Stimulated activated CD8-positive, alpha-beta memory T cell treated with anti-CD3 and anti-CD28 coated beads, Interleukin-2, amount 100 ng/mL, for 48 hours (primary cell): Measurements from ENCODE around the gene MAN1C1.

Experiments used
- DNase-seq, 2 donors: peaks; one replicate each; pipeline ENCODE4 v3.0.0-alpha.2; 2020; ENCODE audit warnings: low read depth in 2 of 2

MAN1C1 gene

DNA sequence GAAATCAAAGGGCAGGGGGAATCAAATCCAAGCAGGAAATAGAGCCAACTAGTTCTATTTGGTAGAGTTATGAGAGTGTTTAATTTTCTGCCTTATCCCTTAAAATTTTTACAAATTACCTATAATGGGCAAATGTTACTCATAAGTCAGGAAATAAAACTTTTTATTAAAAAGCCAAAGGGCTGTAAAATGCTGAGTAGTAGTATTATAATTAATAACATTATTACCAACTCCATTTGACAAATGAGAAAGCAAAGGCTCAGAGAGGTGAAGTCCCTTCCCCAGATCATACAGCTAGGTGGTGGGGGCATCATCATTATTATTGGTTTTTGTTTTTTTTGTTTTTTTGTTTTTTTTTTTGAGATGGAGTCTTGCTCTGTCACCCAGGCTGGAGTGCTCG is 186.8 kb downstream of the MAN1C1 start:
- no peak for DNase-seq

DNA sequence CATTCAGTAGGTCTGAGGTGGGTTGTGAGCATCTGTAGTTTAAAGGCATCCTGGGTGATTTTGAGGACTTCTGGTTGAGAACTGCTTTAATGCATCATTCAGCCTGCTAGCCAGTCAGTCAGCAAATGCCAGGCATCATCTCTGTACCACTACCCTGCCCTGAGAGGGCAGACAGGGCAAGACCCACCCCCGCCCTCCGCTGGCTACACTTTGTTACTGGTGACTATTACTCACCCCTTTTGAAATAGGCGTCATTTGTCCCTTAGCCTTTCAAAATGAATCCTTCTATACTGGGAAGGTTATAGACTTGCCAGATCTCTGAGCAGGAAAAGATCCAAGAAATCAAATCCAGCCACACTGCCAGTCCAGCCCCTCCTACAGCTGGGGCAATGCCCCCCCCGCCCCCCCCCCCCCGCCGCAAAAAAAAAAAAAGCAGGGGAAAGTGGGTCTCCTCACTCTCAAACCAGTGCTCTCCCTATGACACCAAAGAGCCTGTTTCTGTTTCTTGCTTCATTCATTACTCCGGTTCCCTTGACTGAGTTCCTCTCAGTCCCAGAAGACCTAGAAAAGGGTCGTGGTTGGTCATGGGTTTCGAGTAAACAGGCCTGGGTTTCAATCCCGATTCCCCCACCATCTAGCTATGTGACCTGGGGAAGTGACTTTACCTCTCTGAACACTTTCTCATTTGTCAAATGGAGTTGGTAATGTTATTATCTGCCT is 187.8 kb downstream of the MAN1C1 start:
- peak in 1 of 2 donors; percentile 36 for DNase-seq

DNA sequence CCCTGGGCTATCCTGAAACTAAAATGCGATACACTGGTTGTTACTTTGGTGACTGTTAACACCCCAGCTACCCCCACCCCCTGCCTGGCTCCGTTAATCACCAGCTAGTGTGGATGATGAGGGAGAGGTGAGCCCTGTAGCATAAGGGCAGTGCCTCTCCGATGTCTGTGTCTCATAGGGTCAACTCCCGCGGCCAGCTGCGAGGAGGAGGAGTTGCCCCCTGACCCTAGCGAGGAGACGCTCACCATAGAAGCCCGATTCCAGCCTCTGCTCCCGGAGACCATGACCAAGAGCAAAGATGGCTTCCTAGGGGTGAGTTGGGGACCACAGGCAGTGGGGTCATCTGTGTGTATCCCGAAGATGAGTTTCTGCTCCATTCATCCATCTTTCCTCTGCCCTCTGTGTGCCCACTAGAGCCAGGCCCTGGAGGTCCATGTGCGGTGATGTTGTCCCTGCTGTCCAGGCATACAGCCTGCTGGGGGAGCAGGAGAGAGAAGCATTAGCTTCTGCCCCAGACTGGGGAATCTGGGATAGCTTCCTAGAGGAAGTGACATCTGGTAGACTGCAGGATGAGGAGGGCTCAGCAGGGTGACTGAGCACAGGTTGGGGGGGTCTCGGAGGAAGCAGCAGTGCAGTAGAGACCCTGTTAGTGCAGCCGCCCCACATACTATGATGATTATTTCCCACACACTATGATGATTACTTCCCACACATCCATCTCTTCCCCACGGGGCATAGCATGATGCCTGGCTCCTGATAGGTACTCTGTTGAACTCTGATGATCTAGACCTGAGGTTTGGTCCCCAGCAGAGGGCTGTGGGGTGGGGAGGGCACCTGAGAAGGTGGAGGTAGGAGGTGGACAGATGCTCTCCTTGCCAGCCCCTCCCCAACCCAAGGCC is 188.6 kb downstream of the MAN1C1 start:
- DNase-seq: no peak

DNA sequence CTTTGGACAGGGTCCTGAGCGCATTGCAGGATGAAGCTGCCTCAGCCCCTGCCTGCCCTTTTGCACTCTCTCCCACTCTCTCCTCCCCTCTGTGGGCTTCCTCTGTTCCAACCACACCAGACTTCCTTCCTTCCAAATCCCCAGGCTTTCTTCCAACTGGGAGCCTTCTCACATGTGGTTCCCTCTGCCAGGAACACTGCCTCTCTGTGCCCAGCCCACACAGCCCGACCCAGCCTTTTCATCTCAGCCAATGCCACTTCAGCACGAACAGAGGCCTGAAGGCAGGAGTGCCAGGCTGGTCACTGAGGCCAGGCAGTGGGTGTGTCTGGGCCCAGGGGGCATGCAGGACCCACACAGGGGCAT is 189.3 kb downstream of the MAN1C1 start:
- DNase-seq: no peak

DNA sequence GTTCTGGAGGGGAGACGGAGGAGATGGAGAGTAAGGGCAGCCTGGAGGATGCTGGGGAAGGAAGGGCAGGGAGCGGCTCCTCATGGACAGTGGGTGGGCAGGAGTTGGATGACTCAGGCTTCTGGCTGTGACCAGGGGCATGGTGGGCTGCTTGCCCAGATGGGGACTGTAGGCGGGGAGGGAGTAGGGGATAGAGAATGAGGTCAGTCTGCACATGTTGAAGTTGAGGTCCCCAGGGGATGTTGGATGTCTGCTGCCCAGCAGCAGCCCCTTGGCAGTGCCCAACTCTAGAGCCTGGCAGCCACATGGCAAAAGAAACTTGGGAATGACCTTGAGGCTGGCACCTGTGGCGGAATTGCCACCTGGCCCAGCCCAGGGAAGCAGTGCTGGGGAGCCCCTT is 189.8 kb downstream of the MAN1C1 start:
- no peak for DNase-seq

DNA sequence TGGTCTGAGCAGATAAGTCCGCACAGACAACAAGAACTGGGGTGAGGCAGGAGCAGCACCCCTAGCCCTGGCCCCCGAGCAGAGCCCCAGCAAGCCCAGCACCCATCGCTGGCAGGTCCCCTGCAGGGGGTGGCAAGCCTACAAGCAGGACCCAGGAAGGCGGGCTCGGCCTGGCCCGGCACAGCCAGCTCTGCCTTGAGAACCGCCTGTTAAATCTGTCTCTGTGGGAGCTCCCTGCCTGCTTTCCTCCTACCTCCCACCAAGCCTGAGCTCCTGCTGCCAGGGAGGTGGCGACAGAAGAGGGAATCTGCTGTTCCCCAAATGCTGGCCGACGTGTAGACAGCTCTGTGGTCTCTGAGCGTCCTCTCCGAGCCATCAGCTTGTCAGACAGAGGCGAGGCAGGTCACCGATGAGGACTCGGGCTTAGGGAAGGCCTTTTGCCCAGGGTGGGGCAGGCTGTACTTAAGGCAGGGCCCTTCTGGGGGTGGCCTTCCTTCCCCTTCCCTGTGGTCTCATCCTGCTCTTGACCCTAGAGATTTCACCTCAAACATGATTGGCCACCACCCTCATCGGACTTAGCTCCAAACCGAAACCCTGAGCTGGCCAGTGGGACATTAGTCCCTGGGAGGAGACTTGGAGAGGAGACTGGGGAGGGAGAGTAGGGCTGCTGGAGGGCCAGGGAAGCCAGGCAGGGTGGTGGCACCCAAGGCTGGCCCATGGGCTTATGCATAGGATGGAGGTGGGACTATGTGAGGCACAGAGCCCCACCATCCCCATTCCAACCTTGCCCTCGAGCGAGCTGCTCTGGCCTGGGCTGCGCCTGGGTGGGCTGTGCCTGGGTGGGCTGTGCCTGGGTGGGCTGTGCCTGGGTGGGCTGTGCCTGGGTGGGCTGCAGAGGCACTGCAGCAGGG is 191.1 kb downstream of the MAN1C1 start:
- no peak for DNase-seq

DNA sequence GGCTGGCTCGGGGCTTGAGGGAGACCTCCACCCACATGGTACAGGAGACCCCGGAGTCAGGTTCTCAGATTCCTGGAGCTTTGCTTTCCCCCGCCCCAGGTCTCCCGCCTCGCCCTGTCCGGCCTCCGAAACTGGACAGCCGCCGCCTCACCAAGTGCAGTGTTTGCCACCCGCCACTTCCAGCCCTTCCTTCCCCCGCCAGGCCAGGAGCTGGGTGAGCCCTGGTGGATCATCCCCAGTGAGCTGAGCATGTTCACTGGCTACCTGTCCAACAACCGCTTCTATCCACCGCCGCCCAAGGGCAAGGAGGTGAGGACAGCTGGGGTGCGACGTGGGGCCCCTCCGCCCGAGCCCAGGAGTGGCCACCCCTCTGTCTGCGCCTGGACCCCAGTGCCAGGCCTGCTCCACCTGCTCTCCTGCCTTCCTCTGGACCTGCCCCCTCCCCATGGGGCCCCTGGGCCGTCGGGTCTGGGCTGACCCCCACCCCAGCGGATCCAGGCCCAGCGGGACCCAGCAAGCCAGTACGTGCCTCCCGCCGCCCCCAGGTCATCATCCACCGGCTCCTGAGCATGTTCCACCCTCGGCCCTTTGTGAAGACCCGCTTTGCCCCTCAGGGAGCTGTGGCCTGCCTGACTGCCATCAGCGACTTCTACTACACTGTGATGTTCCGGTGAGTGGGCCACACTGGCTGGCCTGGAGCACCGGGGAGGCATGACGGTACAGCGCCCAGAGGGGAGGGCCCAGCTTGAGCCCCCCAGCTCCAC is 192.1 kb downstream of the MAN1C1 start:
- DNase-seq: no peak

DNA sequence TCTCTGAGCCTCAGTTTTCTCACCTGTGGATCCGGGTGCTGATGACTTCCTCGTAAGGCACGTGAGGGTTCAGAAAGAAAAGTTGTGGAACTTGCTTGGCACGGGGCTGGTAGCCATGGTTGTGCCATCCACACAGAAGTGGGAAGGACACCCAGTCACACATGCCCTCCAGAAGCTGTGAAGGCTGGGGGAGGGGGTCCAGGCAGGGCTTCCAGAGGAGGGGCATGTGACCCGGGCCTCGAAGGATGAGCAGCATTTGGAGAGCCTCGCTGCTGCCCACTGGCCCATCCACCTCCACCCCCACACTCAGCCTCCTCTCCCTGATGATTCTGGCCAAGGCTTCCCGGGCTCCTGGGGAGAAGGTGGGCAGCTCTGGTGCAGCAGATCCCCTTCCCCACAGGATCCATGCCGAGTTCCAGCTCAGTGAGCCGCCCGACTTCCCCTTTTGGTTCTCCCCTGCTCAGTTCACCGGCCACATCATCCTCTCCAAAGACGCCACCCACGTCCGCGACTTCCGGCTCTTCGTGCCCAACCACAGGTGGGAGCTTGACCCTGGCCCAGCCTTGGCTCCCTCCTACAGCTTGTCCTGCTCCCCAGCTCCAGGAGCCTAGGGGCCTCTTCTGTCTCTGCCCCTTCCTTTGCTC is 192.8 kb downstream of the MAN1C1 start:
- no peak for DNase-seq

DNA sequence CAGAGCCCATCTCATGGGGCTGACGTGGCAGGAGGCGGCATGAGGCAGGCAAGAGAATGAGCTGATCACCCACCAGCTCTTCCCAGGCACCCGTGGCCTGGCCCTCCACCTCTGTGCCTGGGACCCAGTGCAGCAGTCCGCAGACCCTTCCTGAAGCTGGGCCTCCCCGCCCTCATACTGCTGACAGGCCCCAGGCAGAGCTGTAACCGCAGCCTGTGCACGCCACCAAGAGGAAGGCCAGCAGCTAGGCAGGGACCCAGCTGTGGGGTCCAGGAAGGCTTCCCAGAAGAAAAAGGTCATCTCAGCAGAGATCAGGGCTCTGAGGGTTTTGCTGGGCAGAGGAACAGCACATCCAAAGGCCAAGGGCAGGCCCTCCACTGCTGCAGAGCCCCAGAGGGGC is 193.3 kb downstream of the MAN1C1 start:
- DNase-seq: no peak

DNA sequence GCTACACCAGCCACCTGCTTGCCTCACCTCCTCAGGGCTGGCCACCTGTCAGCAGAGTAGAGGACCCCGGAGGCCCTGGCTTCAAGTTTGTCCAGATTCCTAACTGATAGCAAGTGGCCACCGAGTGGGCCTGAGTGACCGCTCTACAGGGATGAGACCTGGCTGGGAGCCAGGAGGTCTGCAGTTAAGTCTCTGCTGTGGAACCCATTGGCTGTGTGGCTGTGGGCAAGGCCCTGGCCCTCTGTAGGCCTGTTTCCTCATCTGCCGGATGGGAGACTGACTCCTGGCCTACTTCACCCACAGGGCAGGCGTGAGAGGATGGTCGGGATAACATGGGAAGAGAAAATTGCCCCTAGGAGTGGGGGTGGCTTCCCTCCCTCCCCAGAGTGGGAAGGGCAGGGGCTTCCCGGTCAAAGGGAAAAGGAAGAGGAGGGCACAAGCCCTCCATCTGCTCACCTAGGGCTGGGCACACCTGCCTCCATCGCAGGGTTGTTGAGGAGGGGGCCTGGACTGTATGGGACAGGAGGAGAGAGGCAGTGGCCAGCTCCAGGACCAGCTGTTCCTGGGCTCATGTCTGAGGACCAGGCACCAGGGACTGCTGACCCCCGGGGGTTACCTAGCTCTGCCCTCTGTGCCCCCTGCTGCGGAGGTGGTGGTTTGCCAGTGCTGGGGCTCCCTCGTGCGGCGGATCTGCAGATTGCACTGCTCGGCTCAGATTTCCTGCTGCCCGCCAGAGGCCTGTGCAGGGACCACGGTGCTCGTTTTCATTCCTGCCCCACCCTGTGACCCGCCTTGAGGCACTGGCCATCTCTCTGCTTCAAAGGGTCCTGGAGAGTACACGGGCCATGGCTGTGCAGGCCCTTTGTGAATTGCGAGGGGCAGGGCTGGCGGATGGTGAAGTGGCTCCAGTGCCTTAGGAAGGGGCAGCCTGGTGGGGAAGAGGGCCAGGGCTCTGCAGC is 194.0 kb downstream of the MAN1C1 start:
- DNase-seq: peak; percentile 70 to 75

DNA sequence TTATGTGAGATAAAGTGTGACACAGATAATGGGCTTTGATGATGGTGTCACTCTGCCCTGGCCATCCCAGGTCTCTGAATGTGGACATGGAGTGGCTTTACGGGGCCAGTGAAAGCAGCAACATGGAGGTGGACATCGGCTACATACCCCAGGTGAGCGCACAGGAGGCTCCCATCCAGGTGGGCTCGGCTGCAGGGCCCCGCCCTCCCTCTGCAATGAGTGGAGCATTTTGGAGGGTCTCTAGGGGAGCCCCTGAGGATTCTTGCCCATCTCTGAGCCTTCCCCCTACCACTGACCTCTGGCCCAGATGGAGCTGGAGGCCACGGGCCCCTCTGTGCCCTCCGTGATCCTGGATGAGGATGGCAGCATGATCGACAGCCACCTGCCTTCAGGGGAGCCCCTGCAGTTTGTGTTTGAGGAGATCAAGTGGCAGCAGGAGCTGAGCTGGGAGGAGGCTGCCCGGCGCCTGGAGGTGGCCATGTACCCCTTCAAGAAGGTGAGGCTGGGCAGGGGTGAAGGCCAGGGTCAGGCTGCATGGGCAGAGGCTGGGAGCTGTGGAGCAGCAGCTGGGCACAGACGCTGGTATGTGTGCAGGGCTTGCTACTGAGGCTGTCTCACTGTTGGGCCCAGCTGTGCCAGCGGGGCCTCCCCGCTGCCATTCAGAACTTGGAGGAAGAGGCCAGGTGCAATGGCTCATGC is 194.9 kb downstream of the MAN1C1 start:
- DNase-seq: no peak

DNA sequence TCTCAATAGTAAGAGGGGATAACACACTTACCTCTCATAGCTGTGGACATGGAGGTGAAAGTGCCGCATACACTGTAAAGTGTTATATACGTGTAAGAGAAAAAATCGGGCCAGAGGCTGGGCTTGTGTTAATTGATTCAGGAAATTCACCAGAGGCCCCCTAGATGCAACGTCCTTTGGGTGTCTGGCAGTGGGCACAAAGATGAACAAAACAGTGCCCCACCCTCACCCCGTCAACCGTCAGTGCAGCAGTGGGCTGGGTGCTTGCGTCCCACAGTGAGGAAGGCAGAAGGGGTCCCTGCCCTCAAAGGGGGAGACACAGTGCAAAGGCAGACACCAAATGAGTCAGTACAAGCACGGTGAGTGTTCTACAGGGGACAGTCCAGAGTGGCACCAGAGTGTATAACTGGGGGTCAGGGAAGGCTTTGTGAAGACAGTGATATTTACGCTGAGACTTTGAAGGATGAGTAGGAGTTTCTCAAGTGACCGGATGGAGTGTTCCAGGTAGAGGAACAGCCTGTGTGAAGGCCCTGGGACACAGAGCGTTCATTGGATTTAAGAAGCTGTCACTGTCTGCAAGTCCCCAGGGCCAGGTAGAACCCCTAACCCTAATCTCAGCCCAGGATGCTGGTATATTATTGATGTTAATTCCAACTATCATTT is 196.6 kb downstream of the MAN1C1 start:
- no peak for DNase-seq

DNA sequence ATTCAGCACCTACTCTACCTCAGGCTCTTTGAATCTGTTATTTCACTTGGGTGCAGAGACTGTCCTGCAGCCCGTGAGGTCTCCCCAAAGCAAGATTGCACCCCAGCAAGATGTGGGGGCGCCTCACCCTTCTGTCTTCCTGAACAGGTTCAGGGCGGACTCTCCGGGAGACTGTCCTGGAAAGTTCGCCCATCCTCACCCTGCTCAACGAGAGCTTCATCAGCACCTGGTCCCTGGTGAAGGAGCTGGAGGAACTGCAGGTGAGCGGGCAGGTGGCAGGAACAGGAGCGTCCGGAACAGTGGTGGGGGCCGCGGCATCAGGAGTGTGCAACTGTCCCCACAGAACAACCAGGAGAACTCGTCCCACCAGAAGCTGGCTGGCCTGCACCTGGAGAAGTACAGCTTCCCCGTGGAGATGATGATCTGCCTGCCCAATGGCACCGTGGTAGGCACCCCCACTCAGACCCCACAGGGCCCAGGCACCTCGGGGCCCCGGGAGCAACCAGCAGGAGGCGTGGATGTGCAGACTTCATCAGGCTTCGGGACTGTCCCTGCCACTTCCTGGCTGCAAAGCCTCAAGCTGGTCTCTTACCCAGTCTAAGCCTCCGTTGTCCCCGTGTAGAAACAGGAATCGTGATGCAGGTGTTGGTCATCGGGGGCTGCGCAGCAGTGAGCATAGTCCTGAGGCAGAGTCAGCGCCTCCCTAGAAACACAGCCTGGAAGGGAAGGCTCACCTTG is 197.3 kb downstream of the MAN1C1 start:
- no peak for DNase-seq

DNA sequence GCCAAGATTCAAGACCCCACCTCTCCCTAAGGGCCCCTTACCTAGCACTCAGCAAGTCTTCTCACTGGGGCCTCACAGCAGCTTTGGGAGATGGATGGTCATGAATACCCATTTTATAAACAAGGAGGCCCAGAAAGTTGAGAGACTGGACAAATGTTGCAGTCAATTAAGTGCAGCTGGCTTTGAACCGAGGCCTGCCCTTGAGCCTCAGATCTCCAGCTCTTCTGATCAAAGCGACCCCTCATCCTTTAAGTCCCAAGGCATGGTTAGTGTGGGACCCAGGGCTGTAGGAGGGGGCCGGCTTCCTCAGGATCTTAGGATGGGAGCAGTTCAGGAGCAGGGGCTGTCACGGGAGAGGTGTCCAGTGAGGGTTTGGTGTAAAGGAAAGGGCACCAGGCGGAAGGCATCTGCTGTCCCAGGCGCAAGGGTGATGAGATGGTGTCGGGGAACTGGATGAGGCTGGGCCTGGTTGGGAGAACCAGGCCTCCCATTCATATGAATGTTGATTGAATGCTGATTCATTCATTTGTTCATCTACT is 198.0 kb downstream of the MAN1C1 start:
- no peak for DNase-seq

DNA sequence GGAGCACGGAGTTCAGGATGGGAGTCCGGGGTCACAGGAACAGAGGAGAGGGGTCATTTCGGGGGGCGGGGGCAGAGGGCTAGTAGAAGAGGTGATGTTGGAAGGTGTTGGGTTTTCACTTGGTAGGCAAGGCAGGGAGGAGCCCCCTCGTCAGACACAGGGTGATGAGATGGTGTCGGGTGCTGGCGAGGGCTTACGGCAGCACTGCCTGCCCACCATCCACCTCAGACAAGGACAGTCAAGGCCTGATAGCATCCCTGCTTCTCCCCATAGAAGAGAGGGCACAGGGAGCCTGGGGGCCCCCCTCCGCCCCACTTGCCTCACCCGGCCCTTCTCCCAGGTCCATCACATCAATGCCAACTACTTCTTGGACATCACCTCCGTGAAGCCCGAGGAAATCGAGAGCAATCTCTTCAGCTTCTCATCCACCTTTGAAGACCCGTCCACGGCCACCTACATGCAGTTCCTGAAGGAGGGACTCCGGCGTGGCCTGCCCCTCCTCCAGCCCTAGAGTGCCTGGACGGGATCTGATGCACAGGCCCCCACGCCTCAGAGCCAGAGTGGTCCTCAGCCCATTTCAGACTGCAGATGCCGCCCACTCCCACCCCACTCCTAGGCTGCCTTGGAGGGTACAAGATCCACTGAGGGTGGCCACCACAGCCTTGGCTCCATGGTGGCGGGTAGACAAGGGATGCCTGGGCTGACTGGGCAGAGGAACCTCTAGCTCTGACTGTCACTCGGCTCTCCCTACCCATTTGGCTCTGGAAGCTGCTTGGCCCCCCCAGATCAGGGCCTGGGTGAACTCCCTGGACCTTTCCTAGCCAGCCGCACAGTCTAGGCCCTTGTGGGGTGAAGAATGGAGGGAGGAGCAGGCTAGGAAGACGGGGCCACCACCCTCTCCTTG is 198.9 kb downstream of the MAN1C1 start:
- no peak for DNase-seq

DNA sequence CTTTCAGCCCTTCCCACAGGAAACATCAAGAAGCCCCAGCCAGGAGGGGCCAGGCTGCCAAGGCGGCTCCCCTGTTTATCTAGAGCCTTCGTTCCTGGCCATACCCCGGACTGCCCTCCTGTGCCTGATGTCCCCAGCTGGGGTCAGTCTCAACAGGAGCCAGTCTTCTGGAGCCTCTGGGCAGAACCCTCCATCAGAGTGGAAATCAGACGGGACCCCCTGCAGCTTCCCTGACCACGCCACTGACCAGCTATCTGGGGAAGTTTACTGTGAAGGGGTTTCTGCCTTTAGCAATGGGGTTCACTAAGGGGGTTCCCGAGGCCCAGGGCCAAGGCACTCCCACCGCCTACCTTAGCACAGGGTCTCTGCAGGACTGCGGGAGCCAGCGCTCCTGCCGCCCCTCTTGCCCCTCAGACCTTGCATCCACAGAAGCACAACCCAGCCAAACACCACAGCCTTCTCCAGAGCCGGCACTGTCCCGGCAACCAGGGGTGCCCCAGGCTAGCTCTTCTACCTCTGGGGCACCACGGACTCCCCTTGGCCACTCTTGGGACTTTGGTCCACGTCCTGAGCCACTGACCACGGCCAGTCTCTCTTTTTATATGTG is 199.6 kb downstream of the MAN1C1 start:
- no peak for DNase-seq
